Liver (tissue), 3 donors: Measurements from ENCODE around the gene TYW5.

Source experiments
- NR2F2 ChIP-seq: IDR thresholded peaks from 2 replicates; pipeline ENCODE4 v1.6.1; 2016; ENCODE audit warnings: antibody characterized with exemption
- RAD21 ChIP-seq, 2 donors: IDR thresholded peaks; 2 replicates each; pipeline ENCODE4 v1.6.1; 2016; ENCODE audit warnings: antibody characterized with exemption in 2 of 2, mild to moderate bottlenecking in 2 of 2
- TF ChIP-seq, protein P1 (sequence below): fragments of 150-350 bp; IDR thresholded peaks from 2 replicates; pipeline ENCODE4 v1.5.1; 2017; ENCODE audit warnings: improper control_type of control experiment, low read depth, low read length; ENCODE audit not compliant: missing input control
- TF ChIP-seq, protein P2 (sequence below): IDR thresholded peaks from 2 replicates; pipeline ENCODE4 v1.6.1; 2016; ENCODE audit warnings: antibody characterized with exemption
- TF ChIP-seq, protein P3 (sequence below): IDR thresholded peaks from 2 replicates; pipeline ENCODE4 v1.6.1; 2016; ENCODE audit warnings: antibody characterized with exemption
- donor health status: healthy.
- donor health status: healthy.

DNA sequence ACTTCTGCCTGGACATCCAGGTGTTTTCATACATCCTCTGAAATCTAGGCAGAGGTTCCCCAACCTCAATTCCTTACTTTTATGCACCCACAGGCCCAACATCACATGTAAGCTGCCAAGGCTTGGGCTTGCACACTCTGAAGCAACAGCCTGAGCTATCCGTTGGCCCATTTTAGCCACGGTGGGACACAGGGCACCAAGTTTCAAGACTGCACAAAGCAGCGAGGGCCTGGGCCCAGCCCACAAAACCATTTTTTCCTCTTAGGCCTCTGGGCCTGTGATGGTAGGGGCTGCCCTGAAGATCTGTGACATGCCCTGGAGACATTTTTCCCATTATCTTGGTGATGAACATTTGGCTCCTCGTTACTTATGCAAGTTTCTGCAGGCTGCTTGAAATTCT lies 38.3 kb downstream of the TYW5 start:
- TF ChIP-seq RAD21 (IDR thresholded peaks at IDR 0.05): no peak
- TF ChIP-seq, protein P1, sequence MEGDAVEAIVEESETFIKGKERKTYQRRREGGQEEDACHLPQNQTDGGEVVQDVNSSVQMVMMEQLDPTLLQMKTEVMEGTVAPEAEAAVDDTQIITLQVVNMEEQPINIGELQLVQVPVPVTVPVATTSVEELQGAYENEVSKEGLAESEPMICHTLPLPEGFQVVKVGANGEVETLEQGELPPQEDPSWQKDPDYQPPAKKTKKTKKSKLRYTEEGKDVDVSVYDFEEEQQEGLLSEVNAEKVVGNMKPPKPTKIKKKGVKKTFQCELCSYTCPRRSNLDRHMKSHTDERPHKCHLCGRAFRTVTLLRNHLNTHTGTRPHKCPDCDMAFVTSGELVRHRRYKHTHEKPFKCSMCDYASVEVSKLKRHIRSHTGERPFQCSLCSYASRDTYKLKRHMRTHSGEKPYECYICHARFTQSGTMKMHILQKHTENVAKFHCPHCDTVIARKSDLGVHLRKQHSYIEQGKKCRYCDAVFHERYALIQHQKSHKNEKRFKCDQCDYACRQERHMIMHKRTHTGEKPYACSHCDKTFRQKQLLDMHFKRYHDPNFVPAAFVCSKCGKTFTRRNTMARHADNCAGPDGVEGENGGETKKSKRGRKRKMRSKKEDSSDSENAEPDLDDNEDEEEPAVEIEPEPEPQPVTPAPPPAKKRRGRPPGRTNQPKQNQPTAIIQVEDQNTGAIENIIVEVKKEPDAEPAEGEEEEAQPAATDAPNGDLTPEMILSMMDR: no peak
- TF ChIP-seq, protein P2, sequence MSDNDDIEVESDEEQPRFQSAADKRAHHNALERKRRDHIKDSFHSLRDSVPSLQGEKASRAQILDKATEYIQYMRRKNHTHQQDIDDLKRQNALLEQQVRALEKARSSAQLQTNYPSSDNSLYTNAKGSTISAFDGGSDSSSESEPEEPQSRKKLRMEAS: no peak
- no peak for TF ChIP-seq NR2F2
- TF ChIP-seq, protein P3, sequence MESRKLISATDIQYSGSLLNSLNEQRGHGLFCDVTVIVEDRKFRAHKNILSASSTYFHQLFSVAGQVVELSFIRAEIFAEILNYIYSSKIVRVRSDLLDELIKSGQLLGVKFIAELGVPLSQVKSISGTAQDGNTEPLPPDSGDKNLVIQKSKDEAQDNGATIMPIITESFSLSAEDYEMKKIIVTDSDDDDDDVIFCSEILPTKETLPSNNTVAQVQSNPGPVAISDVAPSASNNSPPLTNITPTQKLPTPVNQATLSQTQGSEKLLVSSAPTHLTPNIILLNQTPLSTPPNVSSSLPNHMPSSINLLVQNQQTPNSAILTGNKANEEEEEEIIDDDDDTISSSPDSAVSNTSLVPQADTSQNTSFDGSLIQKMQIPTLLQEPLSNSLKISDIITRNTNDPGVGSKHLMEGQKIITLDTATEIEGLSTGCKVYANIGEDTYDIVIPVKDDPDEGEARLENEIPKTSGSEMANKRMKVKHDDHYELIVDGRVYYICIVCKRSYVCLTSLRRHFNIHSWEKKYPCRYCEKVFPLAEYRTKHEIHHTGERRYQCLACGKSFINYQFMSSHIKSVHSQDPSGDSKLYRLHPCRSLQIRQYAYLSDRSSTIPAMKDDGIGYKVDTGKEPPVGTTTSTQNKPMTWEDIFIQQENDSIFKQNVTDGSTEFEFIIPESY: no peak
